Stimulated activated effector memory CD8-positive, alpha-beta T cell treated with anti-CD3 and anti-CD28 coated beads, Interleukin-12 subunit alpha, Interleukin-12 subunit beta, amount 100 ng/mL, for 72 hours (primary cell): ENCODE data around the gene PPP2R5E.
"Not testable (repeated sequence)": the region's sequence is repeated elsewhere in the genome, so short reads cannot be mapped to it uniquely, and the experiment has no call there.

Experiments
- ATAC-seq: fragments of 150-1000 bp; cut with Tn5 transposase; 2 replicates; pipeline ENCODE4 v1.10.0; 2021
- DNase-seq, 2 donors: peaks; one replicate each; pipeline ENCODE4 v3.0.0; 2021 to 2022; ENCODE audit warnings: low spot score in 2 of 2
- H3K27ac Mint-ChIP-seq: one replicate; pipeline ENCODE4 v1.8.0; 2022; ENCODE audit warnings: mild to moderate bottlenecking, mixed read lengths
- H3K36me3 Mint-ChIP-seq: one replicate; pipeline ENCODE4 v1.8.0; 2022; ENCODE audit warnings: mild to moderate bottlenecking, mixed read lengths
- H3K4me1 Mint-ChIP-seq: one replicate; pipeline ENCODE4 v1.8.0; 2022; ENCODE audit warnings: mixed read lengths
- H3K4me3 Mint-ChIP-seq: one replicate; pipeline ENCODE4 v1.8.0; 2022; ENCODE audit warnings: mild to moderate bottlenecking, mixed read lengths
- H3K9me3 Mint-ChIP-seq: one replicate; pipeline ENCODE4 v1.8.0; 2022; ENCODE audit warnings: mixed read lengths

Gene PPP2R5E

DNA sequence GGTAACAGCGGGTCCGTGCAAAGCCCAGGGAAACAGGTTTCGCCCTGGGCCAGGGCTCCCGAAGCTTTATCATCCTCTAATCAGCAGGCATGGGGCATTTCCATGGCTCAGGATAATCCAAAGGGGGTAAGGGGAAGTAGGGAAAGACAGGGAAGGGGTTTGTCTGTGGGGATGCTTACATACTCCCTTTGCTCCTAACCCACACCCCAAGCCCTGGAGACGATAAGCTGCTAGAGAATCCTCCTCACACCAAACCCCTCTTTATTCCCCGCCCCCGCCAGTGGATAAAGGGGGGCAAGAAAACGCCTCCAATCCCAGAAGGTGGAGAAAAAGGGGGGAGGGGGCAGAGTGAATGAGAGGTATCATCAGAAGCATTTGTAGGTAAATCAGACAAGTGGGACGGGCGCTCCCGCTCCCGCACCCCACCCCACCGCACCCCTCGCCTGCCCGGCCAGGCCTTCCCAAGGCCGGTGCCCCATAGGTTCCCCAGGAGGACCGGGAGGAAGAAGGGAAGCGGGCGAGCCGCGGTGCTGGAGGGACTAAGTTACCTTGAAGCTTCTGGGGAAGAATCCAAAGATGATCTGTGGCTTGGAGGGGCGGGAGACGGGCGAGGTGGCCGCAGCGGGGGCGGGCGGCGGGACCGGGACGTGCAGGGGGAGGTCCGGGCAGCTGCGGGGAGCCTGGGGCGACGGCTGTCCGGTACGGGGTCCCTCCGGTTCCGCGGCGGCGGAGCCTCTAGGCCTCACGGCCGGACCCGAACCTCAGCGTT, 762 bp downstream of the PPP2R5E start:
- H3K36me3 Mint-ChIP-seq, result peaks cover 45% of the 10 kb centered on the region
- no peaks in the 10 kb centered on the region for H3K9me3 Mint-ChIP-seq
- peak overlapping the region; percentile 97 for H3K4me3 Mint-ChIP-seq
- peaks cover 32% of the 10 kb centered on the region for H3K4me1 Mint-ChIP-seq
- H3K27ac Mint-ChIP-seq, result peak overlapping the region; percentile 96
- peak; percentile 1 for ATAC-seq
- no peak for DNase-seq

DNA sequence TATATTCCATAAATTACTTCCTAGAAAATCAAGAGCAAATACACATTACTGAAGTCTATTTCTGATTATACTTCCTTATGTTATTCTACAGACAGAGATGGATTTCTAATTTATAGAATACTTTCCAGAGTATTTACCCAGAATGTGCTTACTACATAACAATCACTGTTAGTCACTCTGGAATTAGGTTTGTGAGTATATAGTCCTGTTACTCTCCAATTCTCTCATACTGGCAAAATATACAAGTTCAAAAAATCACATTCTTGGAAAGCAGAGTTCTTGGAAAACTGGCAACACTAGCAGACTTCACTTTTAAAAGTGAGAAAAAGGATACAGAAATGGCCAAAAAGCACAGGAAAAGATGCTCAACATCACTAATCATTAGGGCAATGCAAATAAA, 7.3 kb downstream of the PPP2R5E start:
- H3K27ac Mint-ChIP-seq, result peak overlapping the region; percentile 37
- no peaks in the 10 kb centered on the region for H3K9me3 Mint-ChIP-seq
- peaks cover 24% of the 10 kb centered on the region for H3K4me1 Mint-ChIP-seq
- DNase-seq (no peak), ATAC-seq (no peak)
- peaks cover 87% of the 10 kb centered on the region for H3K36me3 Mint-ChIP-seq
- no peak overlapping the region for H3K4me3 Mint-ChIP-seq

DNA sequence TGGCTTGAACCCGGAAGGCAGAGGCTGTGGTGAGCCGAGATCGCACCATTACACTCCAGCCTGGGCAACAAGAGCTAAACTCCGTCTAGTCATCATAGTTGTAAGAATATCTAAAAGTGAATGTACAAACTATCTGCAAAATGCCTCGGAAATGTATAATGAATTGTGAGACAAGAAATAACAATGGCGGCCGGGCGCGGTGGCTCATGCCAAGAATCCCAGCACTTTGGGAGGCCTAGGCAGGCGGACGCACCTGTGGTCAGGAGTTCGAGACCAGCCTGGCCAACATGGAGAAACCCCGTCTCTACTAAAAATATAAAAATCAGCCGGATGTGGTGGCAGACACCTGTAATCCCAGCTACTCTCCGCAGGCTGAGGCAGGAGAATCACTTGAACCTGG, 9.7 kb downstream of the PPP2R5E start:
- Mint-ChIP-seq H3K36me3 (peaks cover 75% of the 10 kb centered on the region), H3K9me3 (no peaks in the 10 kb centered on the region), H3K4me1 (peaks cover 12% of the 10 kb centered on the region), H3K4me3 (no peak overlapping the region), H3K27ac (no peak overlapping the region)
- ATAC-seq (no peak), DNase-seq (no peak)

DNA sequence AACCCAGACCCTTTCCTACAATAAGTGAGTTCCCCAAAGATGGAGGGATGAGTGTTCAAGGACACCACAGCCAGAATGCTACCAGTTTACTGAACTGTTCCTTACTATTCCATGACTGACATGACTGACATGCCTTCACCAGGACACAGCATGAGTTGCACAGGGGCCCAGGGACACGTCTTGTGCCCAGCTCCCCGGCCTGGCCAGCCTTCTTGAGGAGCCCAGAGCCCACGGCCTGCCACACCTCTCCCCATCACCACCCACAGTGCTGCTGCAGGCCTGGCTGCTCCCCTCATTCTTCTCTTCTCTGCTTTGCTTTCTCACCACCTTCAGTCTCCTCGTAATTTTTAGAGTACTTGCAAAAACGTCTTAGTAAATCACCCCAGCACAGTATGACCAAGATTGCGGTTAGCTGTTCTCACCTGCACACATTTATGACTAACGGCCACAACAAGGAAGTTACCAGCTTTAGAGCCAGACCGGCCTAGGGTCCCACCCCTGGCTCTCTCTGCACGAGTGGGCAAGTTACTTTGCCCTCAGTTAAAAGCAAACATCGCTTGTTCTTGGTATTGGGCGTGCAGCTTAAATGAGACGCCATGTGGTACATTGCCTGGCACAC, 18.5 kb downstream of the PPP2R5E start:
- peak; percentile 10 to 69 for DNase-seq
- peaks cover 29% of the 10 kb centered on the region for H3K4me1 Mint-ChIP-seq
- H3K27ac Mint-ChIP-seq, result peak overlapping the region; percentile 14
- H3K4me3 Mint-ChIP-seq, result peak overlapping the region; percentile 17
- H3K9me3 Mint-ChIP-seq, result no peaks in the 10 kb centered on the region
- H3K36me3 Mint-ChIP-seq, result peaks cover 20% of the 10 kb centered on the region
- peak; percentile 99 for ATAC-seq

DNA sequence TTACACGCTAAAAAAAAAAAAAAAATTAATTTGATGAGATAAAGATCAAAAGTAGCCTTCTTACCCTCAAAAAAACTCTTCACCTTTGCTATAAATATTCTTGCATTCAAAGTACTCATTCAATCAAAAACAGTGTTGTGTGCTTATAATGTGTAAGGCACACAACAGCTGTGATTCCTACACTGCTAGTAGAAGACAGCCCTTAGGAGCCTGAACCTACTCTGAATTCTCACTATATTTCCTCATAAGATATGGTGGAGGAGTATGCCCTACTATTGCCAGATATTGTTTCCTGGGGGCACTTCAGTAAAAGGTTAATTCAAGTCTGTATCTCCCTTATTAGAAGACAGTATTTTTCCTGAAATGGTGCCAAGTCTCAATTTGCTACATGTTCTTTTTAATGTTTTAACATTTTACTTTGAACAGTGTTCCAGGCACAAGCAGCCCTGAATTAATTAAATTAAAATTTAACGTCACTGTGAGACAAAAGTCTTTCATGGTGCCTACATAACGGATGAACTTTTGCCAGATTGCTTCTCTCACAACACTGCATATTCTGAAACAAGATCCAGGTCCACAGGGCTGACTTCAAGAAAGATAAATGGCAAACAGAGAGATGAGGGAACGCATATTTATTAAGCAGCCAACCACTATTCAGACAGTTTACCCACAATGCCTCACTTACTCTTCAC, 19.3 kb downstream of the PPP2R5E start:
- no peak overlapping the region for H3K4me3 Mint-ChIP-seq
- H3K27ac Mint-ChIP-seq, result no peak overlapping the region
- ATAC-seq (no peak), DNase-seq (no peak)
- no peaks in the 10 kb centered on the region for H3K9me3 Mint-ChIP-seq
- peaks cover 29% of the 10 kb centered on the region for H3K4me1 Mint-ChIP-seq
- H3K36me3 Mint-ChIP-seq, result peaks cover 16% of the 10 kb centered on the region

DNA sequence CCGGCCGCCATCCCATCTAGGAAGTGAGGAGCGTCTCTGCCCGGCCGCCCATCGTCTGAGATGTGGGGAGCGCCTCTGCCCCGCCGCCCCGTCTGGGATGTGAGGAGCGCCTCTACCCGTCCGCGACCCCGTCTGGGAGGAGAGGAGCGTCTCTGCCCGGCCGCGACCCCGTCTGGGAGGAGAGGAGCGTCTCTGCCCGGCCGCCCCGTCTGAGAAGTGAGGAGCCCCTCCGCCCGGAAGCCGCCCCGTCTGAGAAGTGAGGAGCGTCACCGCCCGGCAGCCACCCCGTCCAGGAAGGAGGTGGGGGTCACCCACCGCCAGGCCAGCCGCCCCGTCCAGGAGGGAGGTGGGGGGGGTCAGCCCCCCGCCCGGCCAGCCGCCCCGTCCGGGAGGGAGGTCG, 20.7 kb downstream of the PPP2R5E start:
- not testable (repeated sequence) for DNase-seq, H3K27ac Mint-ChIP-seq, H3K9me3 Mint-ChIP-seq, ATAC-seq, H3K4me3 Mint-ChIP-seq
- peaks cover 16% of the 10 kb centered on the region for H3K36me3 Mint-ChIP-seq
- peaks cover 29% of the 10 kb centered on the region for H3K4me1 Mint-ChIP-seq

DNA sequence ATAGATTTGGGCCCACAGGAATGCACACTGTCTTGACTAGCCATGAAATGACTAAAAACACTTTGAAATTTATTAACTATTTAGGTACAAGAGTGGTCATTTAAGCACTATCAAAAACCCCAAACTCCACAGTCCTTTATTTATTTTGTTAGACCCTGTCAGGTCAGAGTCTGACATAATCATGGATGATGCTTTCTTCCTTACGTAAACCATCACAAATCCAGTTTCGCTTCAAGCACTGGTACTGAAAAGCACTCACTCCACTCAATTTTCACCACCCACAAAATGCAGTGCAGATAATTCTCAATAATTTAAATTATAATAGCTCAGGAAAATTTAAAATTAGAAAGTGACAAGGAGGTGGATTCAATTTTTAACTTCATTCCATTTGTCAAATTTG, 25.8 kb downstream of the PPP2R5E start:
- ATAC-seq, result no peak
- DNase-seq, result no peak
- Mint-ChIP-seq H3K4me1 (peaks cover 35% of the 10 kb centered on the region), H3K36me3 (peaks cover 9% of the 10 kb centered on the region), H3K4me3 (no peak overlapping the region), H3K27ac (no peak overlapping the region), H3K9me3 (no peaks in the 10 kb centered on the region)

DNA sequence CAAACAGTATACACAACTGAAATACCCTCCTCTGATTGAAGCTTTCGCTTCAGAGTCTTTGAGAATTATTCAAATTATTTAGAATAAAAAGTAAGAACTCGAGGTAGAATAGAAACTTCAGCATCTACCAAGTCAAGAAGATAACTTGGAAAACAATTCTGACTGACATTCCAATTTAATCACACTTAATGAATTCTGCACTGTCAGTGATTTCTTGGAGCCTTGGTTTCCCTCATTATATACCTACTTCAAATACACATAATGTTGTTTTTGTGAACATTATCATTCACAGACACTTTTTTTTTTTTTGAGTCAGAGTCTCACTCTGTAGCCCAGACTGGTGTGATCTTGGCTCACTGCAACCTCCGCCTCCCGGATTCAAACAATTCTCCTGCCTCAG, 27.9 kb downstream of the PPP2R5E start:
- Mint-ChIP-seq H3K4me3 (no peak overlapping the region), H3K4me1 (peaks cover 47% of the 10 kb centered on the region), H3K9me3 (no peaks in the 10 kb centered on the region), H3K36me3 (peaks cover 8% of the 10 kb centered on the region), H3K27ac (peak overlapping the region; percentile 41)
- ATAC-seq, result no peak
- no peak for DNase-seq

DNA sequence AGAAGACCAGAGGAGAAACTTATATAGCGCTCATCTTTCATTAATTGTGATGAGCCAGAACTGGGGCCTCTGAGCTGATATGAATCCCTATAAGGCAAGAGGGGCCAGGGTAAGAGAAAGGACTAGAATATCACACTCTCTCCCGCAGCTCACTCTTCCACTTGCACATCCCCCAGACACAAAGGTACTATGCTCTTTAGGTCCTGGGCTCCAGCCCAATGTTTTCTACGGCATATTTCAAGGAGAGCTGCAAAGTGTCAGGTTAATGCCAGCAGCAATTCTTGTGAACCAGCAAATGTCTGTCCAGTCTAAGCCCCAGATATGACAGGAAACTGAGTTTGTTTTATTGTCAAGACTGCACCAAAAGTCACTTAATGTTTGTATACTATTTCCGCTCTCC, 29.4 kb downstream of the PPP2R5E start:
- Mint-ChIP-seq H3K36me3 (peaks cover 6% of the 10 kb centered on the region), H3K27ac (no peak overlapping the region), H3K9me3 (no peaks in the 10 kb centered on the region), H3K4me1 (peaks cover 54% of the 10 kb centered on the region), H3K4me3 (no peak overlapping the region)
- DNase-seq (no peak), ATAC-seq (no peak)

DNA sequence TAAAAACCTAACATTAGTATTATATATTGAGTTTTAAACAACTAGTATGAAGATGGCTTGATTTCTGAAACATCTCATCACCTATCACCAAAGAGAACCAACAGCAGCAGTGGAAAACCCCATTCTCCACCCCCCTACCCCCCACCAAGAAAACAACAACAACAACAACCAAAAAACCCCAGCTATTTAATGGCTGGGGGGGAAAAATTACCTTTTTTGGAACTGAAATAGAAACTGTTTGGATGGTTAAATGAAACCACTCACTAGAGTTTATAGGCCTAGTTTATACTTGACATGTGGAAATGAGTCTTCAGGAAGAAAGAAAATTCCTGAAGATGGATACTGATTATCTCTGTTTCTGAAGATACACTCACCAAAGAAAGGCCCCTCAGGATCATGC, 30.3 kb downstream of the PPP2R5E start:
- DNase-seq, result no peak
- Mint-ChIP-seq H3K27ac (no peak overlapping the region), H3K4me1 (peaks cover 62% of the 10 kb centered on the region), H3K36me3 (peaks cover 6% of the 10 kb centered on the region), H3K9me3 (no peaks in the 10 kb centered on the region), H3K4me3 (no peak overlapping the region)
- ATAC-seq, result no peak

DNA sequence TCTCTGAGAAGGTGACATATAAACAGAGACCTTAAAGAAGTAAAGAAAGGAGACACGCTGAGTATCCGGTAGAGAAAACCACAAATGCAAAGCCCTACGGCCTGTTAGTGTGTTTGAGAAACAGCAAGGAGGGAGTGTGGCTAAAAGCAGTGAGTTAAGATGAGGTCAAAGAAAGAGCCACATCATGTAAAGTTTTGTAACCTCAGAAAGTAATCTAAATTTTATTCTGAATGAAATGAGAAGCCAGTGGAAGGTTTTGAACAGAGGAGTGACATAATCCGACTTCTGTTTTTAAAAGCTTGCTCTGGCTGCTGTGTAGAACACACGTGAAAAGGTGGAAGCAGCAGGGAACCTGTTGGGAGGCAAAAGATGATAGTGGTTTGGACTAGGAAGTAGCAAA, 32.6 kb downstream of the PPP2R5E start:
- peak; percentile 99 for ATAC-seq
- no peaks in the 10 kb centered on the region for H3K9me3 Mint-ChIP-seq
- peak in 1 of 2 donors; percentile 56 for DNase-seq
- peak overlapping the region; percentile 1 for H3K27ac Mint-ChIP-seq
- H3K4me1 Mint-ChIP-seq, result peaks cover 61% of the 10 kb centered on the region
- peak overlapping the region; percentile 6 for H3K4me3 Mint-ChIP-seq
- H3K36me3 Mint-ChIP-seq, result peaks cover 6% of the 10 kb centered on the region

DNA sequence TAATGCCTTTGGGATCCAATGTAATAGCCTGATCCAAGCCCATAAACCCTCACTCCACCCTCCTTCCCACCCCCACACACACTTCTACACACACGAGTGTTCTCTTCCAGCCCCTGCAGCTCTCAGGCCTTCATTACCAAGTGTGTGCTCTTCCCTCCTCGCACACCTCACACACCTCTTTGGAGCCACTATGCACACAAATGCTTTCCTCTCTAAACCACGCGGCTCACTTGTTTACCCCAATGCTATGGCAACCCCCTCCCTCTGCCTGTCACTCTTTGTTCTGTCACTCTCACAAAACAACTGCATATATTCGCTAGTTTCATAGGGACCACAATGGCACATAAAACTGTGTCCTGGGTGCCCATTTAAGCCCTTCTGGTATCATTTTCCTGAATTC, 35.1 kb downstream of the PPP2R5E start:
- Mint-ChIP-seq H3K36me3 (peaks cover 6% of the 10 kb centered on the region), H3K4me3 (no peak overlapping the region), H3K27ac (peak overlapping the region; percentile 18), H3K9me3 (no peaks in the 10 kb centered on the region), H3K4me1 (peaks cover 49% of the 10 kb centered on the region)
- DNase-seq (no peak), ATAC-seq (peak; percentile 56)

DNA sequence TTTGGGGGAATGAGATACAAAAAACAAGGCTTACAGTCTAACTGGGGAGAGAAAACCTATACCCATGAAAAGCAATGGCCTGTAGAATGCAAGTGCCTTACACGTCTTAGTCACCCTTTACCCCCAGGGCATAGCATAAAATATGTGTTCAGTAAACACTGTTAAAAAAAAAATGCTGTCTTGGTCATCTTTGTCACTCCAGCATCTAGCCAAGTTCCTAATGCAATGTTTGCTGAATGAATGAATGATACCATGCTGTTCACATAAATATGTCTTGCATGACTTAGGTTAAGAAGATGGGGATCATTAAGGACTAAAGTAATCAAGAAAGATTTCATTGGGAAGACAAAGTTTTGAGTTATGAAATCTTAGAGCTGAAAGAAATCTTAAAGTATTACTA, 38.5 kb downstream of the PPP2R5E start:
- peaks cover 36% of the 10 kb centered on the region for H3K4me1 Mint-ChIP-seq
- ATAC-seq (no peak), DNase-seq (no peak)
- H3K9me3 Mint-ChIP-seq, result no peaks in the 10 kb centered on the region
- H3K27ac Mint-ChIP-seq, result no peak overlapping the region
- H3K4me3 Mint-ChIP-seq, result no peak overlapping the region
- peaks cover 18% of the 10 kb centered on the region for H3K36me3 Mint-ChIP-seq

DNA sequence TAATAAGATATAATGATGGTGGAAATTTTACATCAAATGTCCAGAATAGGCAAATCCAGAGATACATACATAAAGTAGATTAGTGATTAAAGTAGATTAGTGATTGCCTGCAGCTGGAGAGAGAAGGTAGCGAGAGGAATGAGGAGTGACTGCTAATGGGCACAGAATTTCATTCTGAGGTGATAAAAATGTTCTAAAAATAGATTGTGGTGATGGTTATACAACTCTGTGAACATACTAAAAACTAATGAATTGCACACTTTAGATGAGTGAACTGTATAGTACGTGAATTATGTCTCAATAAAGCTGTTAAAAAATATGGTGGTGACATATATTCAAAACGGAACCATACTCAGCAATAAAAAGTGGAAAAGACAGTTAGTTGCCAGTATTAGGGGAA, 41.7 kb downstream of the PPP2R5E start:
- no peak for DNase-seq
- no peaks in the 10 kb centered on the region for H3K9me3 Mint-ChIP-seq
- H3K36me3 Mint-ChIP-seq, result peaks cover 25% of the 10 kb centered on the region
- peaks cover 44% of the 10 kb centered on the region for H3K4me1 Mint-ChIP-seq
- ATAC-seq, result no peak
- H3K4me3 Mint-ChIP-seq, result no peak overlapping the region
- H3K27ac Mint-ChIP-seq, result no peak overlapping the region

DNA sequence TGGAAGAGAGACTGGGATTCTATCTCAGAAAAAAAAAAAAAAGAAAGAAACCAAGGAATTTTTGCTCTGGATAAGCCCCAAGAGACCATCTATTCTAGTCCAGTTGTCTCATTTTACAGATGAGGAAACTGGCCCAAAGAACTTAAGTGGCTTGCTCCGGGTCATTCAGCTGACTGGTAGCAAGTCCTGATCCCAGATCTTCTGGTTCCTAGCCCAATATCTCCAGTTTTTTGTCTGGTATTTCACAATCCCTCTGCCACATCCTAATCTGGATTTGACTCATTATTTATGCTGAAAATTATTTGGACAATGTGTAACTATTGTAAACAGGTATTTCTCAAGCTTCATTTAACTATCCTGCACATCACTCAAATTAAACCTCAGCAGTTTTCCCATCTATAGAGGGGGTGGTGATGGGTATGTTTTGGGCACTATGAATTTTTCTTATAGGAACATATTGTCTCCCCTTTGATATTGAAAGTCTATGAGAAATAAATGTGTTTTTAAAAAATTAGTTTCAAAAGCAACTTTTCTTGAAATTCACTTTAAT, 43.4 kb downstream of the PPP2R5E start:
- no peak for ATAC-seq
- H3K4me1 Mint-ChIP-seq, result peaks cover 38% of the 10 kb centered on the region
- H3K36me3 Mint-ChIP-seq, result peaks cover 25% of the 10 kb centered on the region
- H3K27ac Mint-ChIP-seq, result peak overlapping the region; percentile 58
- H3K9me3 Mint-ChIP-seq, result no peaks in the 10 kb centered on the region
- H3K4me3 Mint-ChIP-seq, result no peak overlapping the region
- no peak for DNase-seq
